Measurements from ENCODE around the gene CELF2.

CELF2 gene

GRCh38 chr10:11194859-11195586 is 177.4 kb downstream of the CELF2 start:
- no peak for DNase-seq (ENCODE audit: low read depth in 3 of 3)

GRCh38 chr10:11195623-11196022 is 178.0 kb downstream of the CELF2 start:
- no peak for DNase-seq (ENCODE audit: low read depth in 3 of 3)

- DNase-seq (ENCODE audit: low read depth in 3 of 3), result no peak
Observed at GRCh38 chr10:11197266-11197712, 179.6 kb downstream of the CELF2 start.

GRCh38 chr10:11197878-11198277 is 180.2 kb downstream of the CELF2 start:
- DNase-seq (ENCODE audit: low read depth in 3 of 3), result no peak

GRCh38 chr10:11201911-11202310 is 184.2 kb downstream of the CELF2 start:
- DNase-seq (ENCODE audit: low read depth in 3 of 3), result no peak

GRCh38 chr10:11204351-11204942 is 186.8 kb downstream of the CELF2 start:
- DNase-seq (ENCODE audit: low read depth in 3 of 3), result no peak

- DNase-seq (ENCODE audit: low read depth in 3 of 3), result no peak
Observed at GRCh38 chr10:11205030-11205772, 187.5 kb downstream of the CELF2 start.

- no peak for DNase-seq (ENCODE audit: low read depth in 3 of 3)
Observed at GRCh38 chr10:11206676-11207559, 189.2 kb downstream of the CELF2 start.

GRCh38 chr10:11207560-11207844 is 189.8 kb downstream of the CELF2 start:
- no peak for DNase-seq (ENCODE audit: low read depth in 3 of 3)

- DNase-seq (ENCODE audit: low read depth in 3 of 3), result no peak
Observed at GRCh38 chr10:11208243-11208642, 190.6 kb downstream of the CELF2 start.

- DNase-seq (ENCODE audit: low read depth in 3 of 3), result peak in 1 of 3 experiments; percentile 41
Observed at GRCh38 chr10:11208908-11209829, 191.5 kb downstream of the CELF2 start.

GRCh38 chr10:11209830-11210181 is 192.1 kb downstream of the CELF2 start:
- no peak for DNase-seq (ENCODE audit: low read depth in 3 of 3)

- no peak for DNase-seq (ENCODE audit: low read depth in 3 of 3)
Observed at GRCh38 chr10:11210211-11210922, 192.7 kb downstream of the CELF2 start.

GRCh38 chr10:11212288-11213085 is 194.8 kb downstream of the CELF2 start:
- DNase-seq (ENCODE audit: low read depth in 3 of 3), result no peak

- no peak for DNase-seq (ENCODE audit: low read depth in 3 of 3)
Observed at GRCh38 chr10:11213137-11213536, 195.5 kb downstream of the CELF2 start.

GRCh38 chr10:11214407-11214806 is 196.7 kb downstream of the CELF2 start:
- DNase-seq (ENCODE audit: low read depth in 3 of 3), result no peak

- no peak for DNase-seq (ENCODE audit: low read depth in 3 of 3)
Observed at GRCh38 chr10:11215471-11215870, 197.8 kb downstream of the CELF2 start.

- no peak for DNase-seq (ENCODE audit: low read depth in 3 of 3)
Observed at GRCh38 chr10:11217521-11217920, 199.8 kb downstream of the CELF2 start.

- DNase-seq (ENCODE audit: low read depth in 3 of 3), result no peak
Observed at GRCh38 chr10:11218395-11218794, 200.7 kb downstream of the CELF2 start.

GRCh38 chr10:11219431-11219830 is 201.8 kb downstream of the CELF2 start:
- no peak for DNase-seq (ENCODE audit: low read depth in 3 of 3)
